K562 (cell line): ENCODE measurements around the gene TEX48. TPM values are rescaled to one million over a fixed set of nuclear protein-coding genes. Genes with fewer than 3 reads are reported as not detected.

Source experiments
- ATAC-seq: fragments of 200-7000 bp; cut with Tn5 transposase; 3 replicates; pipeline ENCODE4 v1.9.1; 2020; ENCODE audit warnings: moderate library complexity
- BruUV-seq: library from RNA; stranded (reverse); fragments of 400-500 nt; replicated peaks from 2 replicates; lab custom pipeline; 2021; lab: Mats Ljungman, UMichigan
- CTCF ChIA-PET: fragments of 300-600 bp; formaldehyde crosslinking; extraction: SDS; loops from one replicate; lab custom pipeline; 2021; ENCODE audit warnings: low intra/inter-chr PET ratio; lab: Yijun Ruan, JAX
- POLR2A ChIA-PET: fragments of 300-600, 350-650 bp; sonication (Branson Sonifier 250); formaldehyde crosslinking; extraction: SDS; loops from one replicate; lab custom pipeline; 2021; ENCODE audit warnings: antibody characterized with exemption, inconsistent platforms; lab: Yijun Ruan, JAX
- DNase-seq, 4 experiments: peaks; one replicate each; pipeline versions ENCODE4 v3.0.0 to v3.0.0-alpha.2; 2011 to 2018; ENCODE audit warnings: low spot score in 3 of 4, mixed read lengths in 3 of 4; ENCODE audit errors: extremely low read depth in 1 of 4
- FAIRE-seq: peaks from 2 replicates; lab custom pipeline; 2011; peaks lifted over from hg19 to GRCh38; lab: Jason Lieb, UNC
- H2AFZ ChIP-seq: 2 replicates; pipeline ENCODE4 v1.6.0; 2011; ENCODE audit warnings: low read depth, low read length, control low read depth, inconsistent platforms
- H3K27ac ChIP-seq: fragments of 200-600 bp; 3 replicates; pipeline ENCODE4 v1.8.0; 2011; ENCODE audit warnings: low read depth, mild to moderate bottlenecking, control low read depth, inconsistent platforms, low read length, moderate library complexity, mixed read lengths; ENCODE audit errors: extremely low read depth
- H3K27me3 ChIP-seq, 2 experiments: fragments of 300-600 bp in 1 of 2; 2 replicates in 1 of 2; 3 replicates in 1 of 2; pipeline versions ENCODE4 v1.6.0 to v1.8.0; 2011; ENCODE audit warnings: inconsistent platforms in 2 of 2, low read length in 2 of 2, mild to moderate bottlenecking in 1 of 2, mixed read lengths in 1 of 2, moderate library complexity in 1 of 2; ENCODE audit not compliant: control insufficient read depth in 2 of 2, insufficient read depth in 2 of 2
- H3K36me3 ChIP-seq: fragments of 300-600 bp; 3 replicates; pipeline ENCODE4 v1.8.0; 2011; ENCODE audit warnings: mild to moderate bottlenecking, low read length, inconsistent platforms; ENCODE audit not compliant: control insufficient read depth, insufficient read depth
- H3K4me1 ChIP-seq, 2 experiments: fragments of 200-600 bp in 1 of 2; replicated peaks in 1 of 2; 2 replicates in 1 of 2; 3 replicates in 1 of 2; pipeline versions ENCODE4 v1.5.1 to v1.8.0; 2011; ENCODE audit warnings: inconsistent platforms in 2 of 2, low read length in 2 of 2, mild to moderate bottlenecking in 1 of 2, mixed read lengths in 1 of 2, moderate library complexity in 1 of 2; ENCODE audit not compliant: control insufficient read depth in 2 of 2, insufficient read depth in 2 of 2
- H3K4me2 ChIP-seq: 2 replicates; pipeline ENCODE4 v1.6.1; 2011; ENCODE audit warnings: low read length, control low read depth, inconsistent platforms, mixed read lengths; ENCODE audit not compliant: insufficient read depth
- H3K4me3 ChIP-seq: fragments of 200-600 bp; sonication (generic), shearing (Covaris generic); 2 replicates; pipeline ENCODE4 v1.5.1; 2016; ENCODE audit warnings: control low read depth, inconsistent platforms
- H3K79me2 ChIP-seq: fragments of 200-600 bp; 3 replicates; pipeline ENCODE4 v1.8.0; 2011; ENCODE audit warnings: low read length, inconsistent platforms; ENCODE audit not compliant: control insufficient read depth, insufficient read depth
- H3K9ac ChIP-seq, 2 experiments: 2 replicates each; pipeline versions ENCODE4 v1.6.0 to v1.6.1; 2011; ENCODE audit warnings: low read depth in 2 of 2, low read length in 2 of 2, control low read depth in 1 of 2, inconsistent platforms in 1 of 2, mild to moderate bottlenecking in 1 of 2, mixed read lengths in 1 of 2; ENCODE audit not compliant: insufficient read depth in 1 of 2
- H3K9me1 ChIP-seq: one replicate; pipeline ENCODE4 v1.6.0; 2011; ENCODE audit warnings: inconsistent platforms, mild to moderate bottlenecking, low read length, moderate library complexity; ENCODE audit not compliant: control insufficient read depth, insufficient read depth
- H3K9me3 ChIP-seq: replicated peaks from 2 replicates; pipeline ENCODE4 v1.5.1; 2011; ENCODE audit warnings: low read depth, low read length, inconsistent platforms; ENCODE audit not compliant: control insufficient read depth, insufficient read depth
- H4K20me1 ChIP-seq: replicated peaks from 2 replicates; pipeline ENCODE4 v1.6.1; 2011; ENCODE audit warnings: low read length, inconsistent platforms, mixed read lengths; ENCODE audit not compliant: control insufficient read depth, insufficient read depth
- CBX8 ChIP-seq: fragments of 200-600 bp; sonication (generic); IDR thresholded peaks from 2 replicates; pipeline ENCODE4 v1.6.1; 2012; ENCODE audit warnings: borderline replicate concordance, mixed run types, low read depth, mild to moderate bottlenecking, moderate library complexity, mixed read lengths, low read length, control low read depth, inconsistent platforms; ENCODE audit not compliant: poor library complexity, severe bottlenecking; ENCODE audit errors: extremely low read depth
- CCNT2 ChIP-seq: IDR thresholded peaks from 2 replicates; pipeline ENCODE4 v1.6.1; 2011; ENCODE audit warnings: borderline replicate concordance, low read depth, mild to moderate bottlenecking, moderate library complexity, mixed read lengths, low read length; ENCODE audit not compliant: insufficient read length; ENCODE audit errors: extremely low read depth
- CHD4 ChIP-seq: fragments of 200-600 bp; sonication (generic); IDR thresholded peaks from 3 replicates; pipeline ENCODE4 v1.6.1; 2012; ENCODE audit warnings: low read depth, mild to moderate bottlenecking, mixed read lengths, low read length, inconsistent platforms; ENCODE audit not compliant: insufficient read depth, insufficient replicate concordance, poor library complexity, severe bottlenecking
- CXXC5 ChIP-seq: fragments of 250-450 bp; sonication (Bioruptor Pico); IDR thresholded peaks from 2 replicates; pipeline ENCODE4 v1.8.0; 2022; ENCODE audit warnings: inconsistent platforms, mild to moderate bottlenecking, moderate library complexity
- IFI16 ChIP-seq: fragments of 250-450 bp; sonication (Bioruptor Pico); IDR thresholded peaks from 2 replicates; pipeline ENCODE4 v2.1.2; 2022; ENCODE audit warnings: mild to moderate bottlenecking, inconsistent platforms
- NR1H2 ChIP-seq: sonication (generic); formaldehyde crosslinking; IDR thresholded peaks from 2 replicates; pipeline ENCODE4 v1.4.0; 2020; ENCODE audit warnings: mild to moderate bottlenecking, missing genetic modification reagents
- SMAD4 ChIP-seq: fragments of 250-450 bp; sonication (Bioruptor Pico); conservative IDR thresholded peaks from 2 replicates; pipeline ENCODE4 v1.8.0; 2021; ENCODE audit warnings: inconsistent platforms, mild to moderate bottlenecking, moderate library complexity
- SRSF1 ChIP-seq: fragments of 200-400 bp; formaldehyde crosslinking; IDR thresholded peaks from 2 replicates; pipeline ENCODE4 v1.6.1; 2017; ENCODE audit warnings: mild to moderate bottlenecking, low read depth, low read length, moderate library complexity
- TFAP4 ChIP-seq: sonication (generic); formaldehyde crosslinking; IDR thresholded peaks from 2 replicates; pipeline ENCODE4 v1.8.0; 2022; ENCODE audit warnings: missing genetic modification reagents, mild to moderate bottlenecking, moderate library complexity, borderline replicate concordance
- ZBTB34 ChIP-seq: fragments of 250-450 bp; sonication (Bioruptor Pico); IDR thresholded peaks from 2 replicates; pipeline ENCODE4 v1.8.0; 2021; ENCODE audit warnings: mild to moderate bottlenecking, moderate library complexity
- ZC3H4 ChIP-seq: sonication (generic); formaldehyde crosslinking; IDR thresholded peaks from 2 replicates; pipeline ENCODE4 v1.9.0; 2021; ENCODE audit warnings: missing genetic modification reagents, borderline replicate concordance
- ZNF174 ChIP-seq: fragments of 250-450 bp; sonication (Bioruptor Pico); IDR thresholded peaks from 2 replicates; pipeline ENCODE4 v1.4.0; 2020; ENCODE audit warnings: mild to moderate bottlenecking
- WGBS: fragments of 100-300 bp; shearing (Covaris generic); methylation state at CpG from one replicate; pipeline ENCODE4 v1.1.6; 2016; ENCODE audit warnings: low coverage, mixed read lengths; ENCODE audit not compliant: insufficient coverage; ENCODE audit errors: missing lambda C conversion rate; 5-methylcytosine and 5-hydroxymethylcytosine counted together
- in situ Hi-C: fragments of 300-500 bp; cut with MboI; formaldehyde crosslinking; loops from 4 replicates; pipeline ENCODE4 v1.15.0; 2018; ENCODE audit warnings: inconsistent platforms, mixed read lengths
- intact Hi-C: fragments of 100-400 bp; cut with micrococcal nuclease; formaldehyde crosslinking; loops from 2 replicates; pipeline ENCODE4 v1.14.2; 2022
- polyA plus RNA-seq, 8 experiments: library from polyadenylated mRNA; depleted of rRNA in 4 of 8; stranded (reverse) in 5 of 8; unstranded in 3 of 8; fragments of >200 nt; fragmentation: Nextera tagmentation in 2 of 8; fragmentation: Illumina TruSeq in 1 of 8; extraction: Ambion mirVana in 2 of 8; extraction: Trizol in 1 of 8; gene quantifications; 2 replicates each; pipeline versions ENCODE4 v1.2.1 to v1.2.3, GENCODE V29; 2011 to 2014; ENCODE audit warnings: inconsistent platforms in 1 of 8, missing spikeins in 1 of 8
- total RNA-seq, 7 experiments: library from RNA; depleted of rRNA in 6 of 7; stranded (reverse); fragments of >200 nt in 6 of 7; fragmentation: Illumina TruSeq in 2 of 7; extraction: Trizol in 2 of 7; gene quantifications; 2 replicates each; pipeline versions ENCODE4 v1.2.1 to v1.2.3, GENCODE V29; 2011 to 2021; ENCODE audit warnings: low replicate concordance in 1 of 7
- TF ChIP-seq, protein P1 (sequence below): conservative IDR thresholded peaks from 2 replicates; pipeline ENCODE4 v1.6.1; 2011; ENCODE audit warnings: low read depth, mild to moderate bottlenecking, low read length; ENCODE audit not compliant: control insufficient read depth

TEX48 gene
- total and polyA plus RNA-seq, 9 of the 15 experiments (the other 6 are each of a cell fraction or from before 2014, with no cell fraction given): not detected

GRCh38 chr9:114709636-114710035, 27.6 kb upstream of the TEX48 start:
- Histone ChIP-seq H3K9ac (no peak overlapping the region), H3K4me1 (no peaks in the 10 kb centered on the region), H3K27me3 (no peaks in the 10 kb centered on the region), H3K27ac (no peak overlapping the region), H3K4me3 (no peak overlapping the region), H2AFZ (no peak overlapping the region), H3K9me1 (no peaks in the 10 kb centered on the region), H3K9me3 (no peaks in the 10 kb centered on the region), H3K79me2 (no peaks in the 10 kb centered on the region), H3K4me2 (no peak overlapping the region), H3K36me3 (no peaks in the 10 kb centered on the region), H4K20me1 (no peaks in the 10 kb centered on the region)
- no TSS peak for BruUV-seq
- POLR2A ChIA-PET: interaction anchor here (0.6 kb wide), 1 partner anchor 227 kb away, joined by 3 read pairs; no protein-coding TSS in a partner anchor
- TF ChIP-seq ZNF174: no peak
- no peak for TF ChIP-seq ZC3H4 (CRISPR knock-in tag)
- no peak for TF ChIP-seq SMAD4
- no peak for TF ChIP-seq CBX8
- no peak for TF ChIP-seq ZBTB34 (CRISPR knock-in tag)
- no peak for TF ChIP-seq TFAP4 (CRISPR knock-in tag)
- TF ChIP-seq CCNT2: no peak
- TF ChIP-seq NR1H2: no peak
- no peak for TF ChIP-seq IFI16
- TF ChIP-seq SRSF1: no peak
- TF ChIP-seq CXXC5 (CRISPR knock-in tag): no peak
- TF ChIP-seq CHD4: no peak
- TF ChIP-seq, protein P1, sequence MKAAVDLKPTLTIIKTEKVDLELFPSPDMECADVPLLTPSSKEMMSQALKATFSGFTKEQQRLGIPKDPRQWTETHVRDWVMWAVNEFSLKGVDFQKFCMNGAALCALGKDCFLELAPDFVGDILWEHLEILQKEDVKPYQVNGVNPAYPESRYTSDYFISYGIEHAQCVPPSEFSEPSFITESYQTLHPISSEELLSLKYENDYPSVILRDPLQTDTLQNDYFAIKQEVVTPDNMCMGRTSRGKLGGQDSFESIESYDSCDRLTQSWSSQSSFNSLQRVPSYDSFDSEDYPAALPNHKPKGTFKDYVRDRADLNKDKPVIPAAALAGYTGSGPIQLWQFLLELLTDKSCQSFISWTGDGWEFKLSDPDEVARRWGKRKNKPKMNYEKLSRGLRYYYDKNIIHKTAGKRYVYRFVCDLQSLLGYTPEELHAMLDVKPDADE: no peak
- intact Hi-C loops (no loop called here), in situ Hi-C loops (no loop called here)
- WGBS: 0% methylated on average over 1 of the region's 1 CpG
- DNase-seq (no peak), ATAC-seq (no peak), FAIRE-seq (no peak)
- CTCF ChIA-PET: no interaction called here
